GM12891 (cell line): ENCODE data around the gene NECTIN4.

ENCODE experiments used
- POLR2A ChIP-seq: IDR thresholded peaks from 2 replicates; pipeline ENCODE4 v1.6.1; 2011; ENCODE audit warnings: low read depth, low read length, control low read depth
- POLR2AphosphoS5 ChIP-seq: IDR thresholded peaks from 2 replicates; pipeline ENCODE4 v1.6.1; 2011; ENCODE audit warnings: low read depth, low read length, control low read depth
- SPI1 ChIP-seq: IDR thresholded peaks from 2 replicates; pipeline ENCODE4 v1.6.1; 2011; ENCODE audit warnings: low read depth, low read length, control low read depth

GRCh38 chr1:161021165-161021969 is 68.0 kb downstream of the NECTIN4 start:
- TF ChIP-seq POLR2A (no peak; the same call in 1 of the 2 replicates), POLR2AphosphoS5 (0 out of 2 replicates have a peak, but pooled peaks have one; percentile 49), SPI1 (peak; percentile 62)
